NOMO-1 treated with DMSO at 0.1 percent for 48 hours (cell line): Measurements from ENCODE around the gene CDC37.
"Not testable (repeated sequence)": the region's sequence is repeated elsewhere in the genome, so short reads cannot be mapped to it uniquely, and the experiment has no call there.

Source experiments
- DNase-seq: peaks from one replicate; lab custom pipeline; 2025; ENCODE audit not compliant: unreplicated experiment; lab: John Stamatoyannopoulos, UW

Gene CDC37

GRCh38 chr19:10420444-10421239 is 17.3 kb upstream of the CDC37 start, which contains the start of gene PDE4A:
PDE4A (plus strand) TSS chr19:10420538; CDS start chr19:10420765, 227 bp downstream.
- DNase-seq, result peak; percentile 42

DNA sequence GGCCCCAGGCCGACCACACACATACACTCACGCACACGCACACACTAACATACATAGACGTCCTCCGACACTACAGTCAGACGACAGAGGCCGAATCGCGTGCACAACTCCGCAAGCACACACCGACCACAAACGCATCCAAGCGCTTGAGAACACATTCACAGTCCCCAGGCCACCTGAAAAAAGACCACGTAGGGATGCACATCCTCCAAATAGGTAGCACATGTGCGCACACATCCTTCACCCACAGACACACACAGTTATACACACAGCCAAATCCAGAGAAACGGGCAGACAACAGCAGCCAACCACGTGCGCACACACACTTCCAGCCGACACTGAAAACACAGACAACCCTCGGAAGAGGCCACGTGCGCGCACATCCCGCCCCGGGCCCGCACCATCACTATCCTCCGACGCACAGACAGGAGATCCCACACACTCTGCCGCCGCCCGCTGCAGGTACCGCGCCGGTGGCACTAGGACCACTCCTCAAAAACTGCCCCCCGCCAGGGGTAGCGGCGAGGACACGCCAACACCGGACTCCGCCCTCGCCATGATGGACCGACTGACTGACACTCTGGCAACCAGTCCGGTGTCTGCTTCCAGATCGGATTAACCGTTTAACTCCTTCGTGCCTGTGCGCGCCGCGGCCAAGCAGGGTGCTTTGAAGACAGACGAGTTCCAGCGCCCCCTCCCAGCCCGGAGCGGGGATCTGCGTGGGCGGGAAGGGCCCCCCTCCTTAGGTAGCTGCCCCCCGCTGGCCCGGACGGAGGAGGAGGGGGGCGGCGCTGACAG is 16.5 kb upstream of the CDC37 start:
- no peak for DNase-seq

GRCh38 chr19:10419200-10419645 is 15.9 kb upstream of the CDC37 start:
- DNase-seq, result no peak

- DNase-seq, result no peak
Measured at GRCh38 chr19:10418485-10419199, 15.3 kb upstream of the CDC37 start.

DNA sequence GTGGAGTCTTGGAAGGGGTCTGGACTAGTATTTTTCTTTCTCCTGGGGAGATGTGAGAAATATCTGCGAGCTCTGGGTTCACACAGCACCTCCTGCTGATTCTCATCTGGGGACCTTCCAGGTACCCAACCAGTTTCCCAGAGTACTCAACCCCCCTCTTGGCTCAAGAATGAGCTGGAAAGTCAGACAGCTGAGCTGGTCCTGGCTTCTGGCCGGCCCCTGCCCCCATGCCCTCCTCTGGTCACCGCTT is 14.8 kb upstream of the CDC37 start:
- DNase-seq, result no peak

- no peak for DNase-seq
Measured at GRCh38 chr19:10417541-10418234, 14.3 kb upstream of the CDC37 start.

DNA sequence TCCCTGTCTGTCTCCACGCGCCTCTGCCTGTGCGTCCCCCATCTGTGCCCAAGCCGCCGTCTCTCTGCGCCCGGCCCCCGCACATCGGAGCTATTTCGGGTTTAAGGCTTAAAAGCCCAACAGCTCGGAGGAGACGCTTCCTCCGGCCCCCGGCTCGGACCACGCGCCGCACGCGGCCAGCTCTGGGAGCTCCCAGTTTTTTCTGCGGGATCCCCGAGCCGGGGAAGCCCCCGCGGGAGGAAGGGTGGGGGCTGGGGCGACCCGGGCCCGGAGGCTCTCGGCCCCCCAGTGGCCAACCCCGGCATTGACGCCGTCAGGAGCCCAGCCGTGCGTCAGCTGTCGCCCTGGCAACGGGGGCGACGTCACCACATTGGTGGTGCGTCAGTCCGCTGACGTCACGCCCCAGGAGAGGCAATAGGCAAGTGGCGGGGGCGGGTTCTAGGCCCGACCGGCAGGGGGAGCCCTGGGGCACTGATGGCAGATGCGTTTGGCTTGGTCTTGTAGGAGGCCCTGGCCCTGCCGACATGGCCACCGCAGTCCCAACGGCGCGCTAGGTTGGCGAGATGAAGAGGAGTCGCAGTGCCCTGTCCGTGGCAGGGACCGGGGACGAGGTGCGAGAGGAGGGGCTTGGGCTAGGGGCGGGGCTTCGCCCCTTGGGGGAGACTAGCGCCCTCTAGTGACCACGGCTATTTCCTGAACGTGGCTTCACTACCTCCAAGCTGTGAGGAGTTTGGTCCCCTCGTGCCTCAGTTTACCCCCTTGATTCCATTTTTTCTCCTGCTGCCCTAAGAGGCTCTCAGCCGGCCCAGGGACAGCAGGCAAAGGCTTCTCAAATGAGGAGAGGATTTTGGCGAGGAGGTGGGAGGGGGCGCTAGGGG is 13.3 kb upstream of the CDC37 start:
- DNase-seq, result peak; percentile 87

DNA sequence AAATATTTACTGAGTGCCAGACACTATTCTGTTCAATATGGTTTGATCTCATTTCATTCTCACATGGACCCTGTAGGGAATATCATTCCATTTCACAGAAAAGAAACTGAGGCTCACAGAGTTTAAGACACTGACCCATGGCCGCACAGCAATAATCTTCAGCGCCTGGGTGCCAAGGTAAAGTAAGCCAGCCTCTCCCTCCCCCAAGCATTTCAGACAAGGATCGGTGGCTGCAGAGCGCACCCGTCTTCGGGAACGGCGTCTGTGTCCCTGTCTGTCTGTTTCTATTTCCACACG is 12.7 kb upstream of the CDC37 start:
- no peak for DNase-seq

GRCh38 chr19:10412257-10412977 is 9.1 kb upstream of the CDC37 start:
- peak; percentile 30 for DNase-seq

DNA sequence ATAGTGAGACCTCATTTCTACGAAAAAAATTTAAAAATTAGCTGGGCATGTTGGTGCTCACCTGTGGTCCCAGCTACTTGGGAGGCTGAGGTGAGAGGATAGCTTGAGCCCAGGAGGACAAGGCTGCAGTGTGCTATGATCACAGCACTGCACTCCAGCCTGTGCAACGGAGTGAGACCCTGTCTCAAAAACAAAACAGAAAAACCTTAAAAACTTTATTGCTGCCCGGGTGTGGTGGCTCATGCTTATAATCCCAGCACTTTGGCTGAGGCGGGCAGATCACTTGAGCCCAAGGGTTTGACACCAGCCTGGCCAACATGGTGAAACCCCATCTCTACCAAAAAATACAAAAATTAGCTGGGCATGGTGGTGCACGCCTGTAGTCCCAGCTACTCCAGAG is 7.9 kb upstream of the CDC37 start:
- not testable (repeated sequence) for DNase-seq

DNA sequence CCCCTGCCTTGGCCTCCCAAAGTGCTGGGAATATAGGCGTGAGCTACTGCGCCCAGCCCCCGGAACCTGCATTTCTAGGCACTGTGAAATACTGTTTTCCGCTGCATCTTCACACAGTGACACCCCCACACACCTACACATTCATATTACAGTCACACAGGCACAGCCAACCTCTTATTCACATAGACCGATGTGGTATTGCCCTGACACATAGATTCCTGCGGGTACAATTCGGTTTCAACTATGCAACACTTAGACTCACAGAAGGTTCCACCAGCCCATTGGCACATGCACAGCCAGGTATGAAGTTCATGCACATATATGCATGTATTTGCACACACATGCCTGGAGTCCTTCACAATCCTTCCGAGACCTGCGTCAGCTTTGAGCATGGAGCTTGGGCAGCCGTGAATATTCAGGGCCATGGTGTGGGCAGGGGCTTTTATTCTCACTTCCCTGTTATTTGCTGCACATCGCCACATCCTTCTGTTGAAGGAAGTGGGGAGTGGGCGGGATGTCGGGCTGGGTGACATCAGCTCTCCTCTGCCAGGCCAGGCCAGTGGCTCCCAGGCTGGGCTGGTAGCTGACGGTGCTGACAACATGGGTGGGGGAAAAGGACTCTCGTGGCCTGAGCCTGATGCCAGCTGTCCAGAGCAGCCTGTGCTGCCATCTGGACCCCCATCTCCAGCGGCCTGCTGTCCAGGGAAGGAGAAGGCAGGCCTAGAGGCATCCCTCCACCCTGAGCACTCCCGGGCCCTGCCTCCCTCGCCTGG is 5.4 kb upstream of the CDC37 start:
- DNase-seq, result peak; percentile 77

DNA sequence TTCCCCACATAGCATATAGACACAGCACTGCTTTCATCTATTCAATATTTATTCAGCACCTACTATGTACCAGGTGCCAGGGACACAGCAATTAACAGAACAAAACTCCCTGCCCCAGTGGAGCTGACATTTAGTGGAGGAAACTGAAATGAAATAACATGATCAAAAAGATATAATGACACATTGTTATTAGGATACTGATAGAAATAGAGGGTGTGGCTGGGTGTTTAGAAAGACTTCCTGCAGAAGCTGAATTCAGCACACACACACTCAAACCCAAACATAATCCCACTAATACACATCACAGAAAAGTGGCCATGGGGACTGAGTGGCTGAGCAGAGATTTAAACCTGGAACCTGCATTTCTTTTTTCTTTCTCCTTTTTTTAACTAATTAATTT is 3.8 kb upstream of the CDC37 start:
- no peak for DNase-seq

DNA sequence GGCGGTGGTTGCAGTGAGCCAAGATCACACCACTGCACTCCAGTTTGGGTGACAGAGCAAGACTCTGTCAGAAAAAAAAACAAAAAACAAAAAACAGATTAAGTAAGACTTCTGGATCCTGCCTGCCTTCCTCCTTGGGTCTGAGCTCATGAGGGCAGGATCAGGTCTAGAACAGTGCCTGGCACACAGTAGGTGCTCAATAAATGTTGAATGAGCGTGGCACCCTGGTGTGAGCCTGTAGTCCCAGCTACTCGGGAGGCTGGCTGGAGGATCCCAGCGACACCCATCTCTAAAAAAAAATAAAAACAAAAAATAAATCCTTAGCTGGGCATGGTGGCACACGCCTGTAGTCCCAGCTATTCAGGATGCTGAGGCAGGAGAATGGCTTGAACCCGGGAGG is 2.8 kb upstream of the CDC37 start:
- no peak for DNase-seq

DNA sequence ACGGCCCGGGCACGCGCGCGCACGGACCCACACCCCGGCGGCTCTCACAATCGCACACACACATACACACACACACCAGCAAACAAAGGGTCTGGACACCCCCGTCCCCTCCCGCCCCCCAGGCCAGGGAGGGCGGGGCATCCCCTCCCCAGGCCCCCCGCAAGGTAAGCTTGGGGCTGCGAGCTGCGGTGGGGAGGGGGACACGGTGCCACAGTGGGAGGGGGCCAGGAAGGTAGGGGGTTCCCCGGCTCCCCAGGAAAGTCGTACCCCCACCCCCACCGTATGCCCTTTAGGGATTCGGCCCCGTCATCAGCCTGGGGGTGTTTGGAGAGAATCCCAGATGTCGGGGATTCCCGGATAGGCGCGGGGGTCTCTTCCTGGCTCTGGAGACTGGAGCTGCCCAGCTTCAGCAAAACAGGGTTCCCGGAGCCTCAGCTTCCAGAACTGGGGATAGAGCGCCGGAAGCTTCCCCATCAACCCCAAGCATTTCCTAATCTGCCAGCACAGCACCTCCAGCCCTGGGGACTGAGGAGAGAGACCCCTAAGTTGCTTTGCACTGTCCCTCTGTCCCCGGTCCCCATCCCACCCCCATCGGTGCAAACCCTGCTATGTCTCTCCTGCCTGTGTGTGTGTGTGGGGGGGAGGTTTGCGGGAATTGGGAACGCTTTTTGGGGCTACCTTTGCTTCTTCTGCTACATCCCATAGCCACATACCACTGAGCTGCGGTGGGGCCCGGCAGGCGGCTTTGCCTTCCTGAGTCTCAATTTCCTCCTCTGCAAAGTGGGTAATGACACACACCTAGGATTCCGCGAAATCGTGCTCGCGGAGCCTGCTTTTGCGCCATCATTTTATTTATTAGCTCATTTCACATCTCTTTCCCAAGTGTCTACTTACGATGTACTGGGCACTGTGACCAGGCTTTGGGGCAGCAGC is 1.8 kb upstream of the CDC37 start:
- DNase-seq, result no peak

DNA sequence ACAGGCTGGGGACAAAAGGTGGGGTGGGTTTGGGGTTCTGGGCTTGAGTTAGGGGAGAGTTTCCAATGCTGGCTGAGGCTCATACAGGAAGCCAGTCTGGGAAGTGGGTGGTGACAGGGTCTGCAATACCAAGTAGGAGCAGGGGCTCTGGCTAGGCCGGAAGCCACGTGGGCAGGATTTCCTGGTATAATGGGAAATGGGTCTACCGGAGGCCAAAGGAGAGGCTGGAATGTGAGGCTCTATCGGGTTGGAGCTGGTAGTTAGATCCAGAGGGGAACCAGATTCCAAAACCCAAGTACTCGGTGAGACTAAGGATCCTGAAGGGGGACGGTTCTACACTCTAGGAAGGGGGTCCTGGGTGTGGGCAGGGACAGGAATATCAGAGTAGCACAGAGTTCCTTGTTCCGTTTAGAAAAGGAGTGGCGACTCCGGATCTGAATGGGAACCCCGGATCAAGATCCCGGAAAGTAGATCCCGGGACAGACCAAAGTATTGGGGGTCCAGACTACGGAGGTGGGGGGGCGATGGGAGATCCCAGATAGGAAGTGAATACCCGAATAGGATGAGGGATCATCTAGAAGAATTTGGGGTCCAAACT is 802 bp downstream of the CDC37 start:
- no peak for DNase-seq

GRCh38 chr19:10399878-10400277 is 3.5 kb downstream of the CDC37 start:
- DNase-seq, result no peak

- not testable (repeated sequence) for DNase-seq
Measured at GRCh38 chr19:10399340-10399739, 4.0 kb downstream of the CDC37 start.

GRCh38 chr19:10398819-10399218 is 4.5 kb downstream of the CDC37 start:
- DNase-seq, result no peak
